Activated CD4-positive, alpha-beta T cell treated with anti-CD3 and anti-CD28 coated beads for 36 hours (primary cell): ENCODE data around the gene TSKU. TPM values are rescaled to one million over a fixed set of nuclear protein-coding genes. Genes with fewer than 3 reads are reported as not detected.
"Not testable (repeated sequence)": the region's sequence is repeated elsewhere in the genome, so short reads cannot be mapped to it uniquely, and the experiment has no call there.

Source experiments
- ATAC-seq: fragments of 200-7000 bp; cut with Tn5 transposase; one replicate; pipeline ENCODE4 v1.10.0; 2021; ENCODE audit warnings: mild to moderate bottlenecking, moderate library complexity
- CTCF ChIA-PET: fragments of 350-600 bp; sonication (Branson Sonifier 250); formaldehyde crosslinking; loops from one replicate; lab custom pipeline; 2021; ENCODE audit warnings: antibody characterized with exemption; lab: Charles Lee
- POLR2A ChIA-PET: fragments of 350-600 bp; sonication (Branson Sonifier 250); formaldehyde crosslinking; loops from one replicate; lab custom pipeline; 2021; ENCODE audit warnings: antibody characterized with exemption, inconsistent platforms; lab: Charles Lee
- DNase-seq: peaks from one replicate; pipeline ENCODE4 v3.0.0-alpha.2; 2020
- H3K27ac Mint-ChIP-seq: one replicate; pipeline ENCODE4 v1.8.0; 2021; ENCODE audit warnings: mixed read lengths
- H3K27me3 Mint-ChIP-seq: one replicate; pipeline ENCODE4 v1.8.0; 2021; ENCODE audit warnings: mixed read lengths
- H3K36me3 Mint-ChIP-seq: one replicate; pipeline ENCODE4 v1.8.0; 2021; ENCODE audit warnings: low read depth, mixed read lengths
- H3K4me1 Mint-ChIP-seq: one replicate; pipeline ENCODE4 v1.8.0; 2021; ENCODE audit warnings: mixed read lengths
- H3K4me3 Mint-ChIP-seq: one replicate; pipeline ENCODE4 v1.8.0; 2021; ENCODE audit warnings: mild to moderate bottlenecking, moderate library complexity, mixed read lengths
- H3K9me3 Mint-ChIP-seq: one replicate; pipeline ENCODE4 v1.8.0; 2021; ENCODE audit warnings: low read depth, mixed read lengths
- intact Hi-C, 2 experiments: fragments of 100-400 bp; cut with DNase I in 1 of 2; cut with micrococcal nuclease in 1 of 2; formaldehyde crosslinking; loops; one replicate each; pipeline versions ENCODE4 v1.14.2 to v1.15.1; 2022 to 2024; cut with DNase I, micrococcal nuclease
- total RNA-seq, 2 experiments: library from RNA; stranded (reverse); gene quantifications; one replicate each; pipeline ENCODE4 v1.2.3, GENCODE V29; 2021

TSKU gene
- total RNA-seq, 2 experiments from 2014 or later: 8.0 to 8.3 TPM

GRCh38 chr11:76790251-76790650 is 7.1 kb downstream of the TSKU start:
- H3K9me3 Mint-ChIP-seq: no peaks in the 10 kb centered on the region
- ATAC-seq (no peak), DNase-seq (no peak)
- no peak overlapping the region for H3K4me3 Mint-ChIP-seq
- ChIA-PET CTCF (no interaction called here), POLR2A (no interaction called here)
- intact Hi-C loops: no loop called here
- peaks cover under 1% of the 10 kb centered on the region for H3K4me1 Mint-ChIP-seq
- H3K36me3 Mint-ChIP-seq: no peaks in the 10 kb centered on the region
- H3K27ac Mint-ChIP-seq: no peak overlapping the region
- H3K27me3 Mint-ChIP-seq: peaks cover 11% of the 10 kb centered on the region

GRCh38 chr11:76791002-76791770 is 8.0 kb downstream of the TSKU start:
- H3K36me3 Mint-ChIP-seq, ATAC-seq, H3K27ac Mint-ChIP-seq, intact Hi-C loops, H3K27me3 Mint-ChIP-seq, DNase-seq, H3K4me1 Mint-ChIP-seq, POLR2A ChIA-PET, H3K4me3 Mint-ChIP-seq, H3K9me3 Mint-ChIP-seq: not testable (repeated sequence)
- CTCF ChIA-PET: interaction anchor here (0.6 to 0.7 kb wide), 2 partner anchors 56 to 579 kb away, joined by 3 read pairs; no protein-coding TSS in a partner anchor

- ATAC-seq (no peak), DNase-seq (no peak)
- POLR2A ChIA-PET: no interaction called here
- intact Hi-C loops: no loop called here
- H3K36me3 Mint-ChIP-seq: no peaks in the 10 kb centered on the region
- CTCF ChIA-PET: interaction anchor here (0.6 to 0.7 kb wide), 4 partner anchors 57 to 739 kb away, joined by 3 to 4 read pairs (median 3); no protein-coding TSS in a partner anchor
- H3K4me3 Mint-ChIP-seq: no peak overlapping the region
- no peak overlapping the region for H3K27ac Mint-ChIP-seq
- no peaks in the 10 kb centered on the region for H3K27me3 Mint-ChIP-seq
- H3K4me1 Mint-ChIP-seq: no peaks in the 10 kb centered on the region
- no peaks in the 10 kb centered on the region for H3K9me3 Mint-ChIP-seq
Observed at GRCh38 chr11:76791861-76792260, 8.7 kb downstream of the TSKU start.

GRCh38 chr11:76792505-76793264 is 9.5 kb downstream of the TSKU start:
- intact Hi-C loops: no loop called here
- H3K4me1 Mint-ChIP-seq: no peaks in the 10 kb centered on the region
- no peaks in the 10 kb centered on the region for H3K9me3 Mint-ChIP-seq
- H3K27me3 Mint-ChIP-seq: no peaks in the 10 kb centered on the region
- ChIA-PET POLR2A (no interaction called here), CTCF (interaction anchor here (0.6 to 0.7 kb wide), 3 partner anchors 95 to 740 kb away, joined by 3 to 5 read pairs (median 4); no protein-coding TSS in a partner anchor)
- no peak overlapping the region for H3K27ac Mint-ChIP-seq
- DNase-seq: no peak
- no peak for ATAC-seq
- no peak overlapping the region for H3K4me3 Mint-ChIP-seq
- no peaks in the 10 kb centered on the region for H3K36me3 Mint-ChIP-seq

- DNase-seq (no peak), ATAC-seq (no peak)
- H3K27ac Mint-ChIP-seq: no peak overlapping the region
- no peaks in the 10 kb centered on the region for H3K9me3 Mint-ChIP-seq
- no peaks in the 10 kb centered on the region for H3K4me1 Mint-ChIP-seq
- intact Hi-C loops: no loop called here
- no peaks in the 10 kb centered on the region for H3K36me3 Mint-ChIP-seq
- H3K27me3 Mint-ChIP-seq: no peaks in the 10 kb centered on the region
- no peak overlapping the region for H3K4me3 Mint-ChIP-seq
- POLR2A ChIA-PET: no interaction called here
- CTCF ChIA-PET: no interaction called here
Observed at GRCh38 chr11:76793391-76794291, 10.5 kb downstream of the TSKU start.

GRCh38 chr11:76794371-76795289 is 11.5 kb downstream of the TSKU start:
- H3K4me3 Mint-ChIP-seq: no peak overlapping the region
- no peak overlapping the region for H3K27ac Mint-ChIP-seq
- H3K36me3 Mint-ChIP-seq: no peaks in the 10 kb centered on the region
- H3K9me3 Mint-ChIP-seq: no peaks in the 10 kb centered on the region
- CTCF ChIA-PET: no interaction called here
- DNase-seq (no peak), ATAC-seq (no peak)
- H3K4me1 Mint-ChIP-seq: peaks cover 5% of the 10 kb centered on the region
- POLR2A ChIA-PET: no interaction called here
- intact Hi-C loops: no loop called here
- no peaks in the 10 kb centered on the region for H3K27me3 Mint-ChIP-seq

- peaks cover 7% of the 10 kb centered on the region for H3K4me1 Mint-ChIP-seq
- ATAC-seq (no peak), DNase-seq (no peak)
- H3K27me3 Mint-ChIP-seq: no peaks in the 10 kb centered on the region
- no peaks in the 10 kb centered on the region for H3K9me3 Mint-ChIP-seq
- ChIA-PET POLR2A (no interaction called here), CTCF (no interaction called here)
- no peak overlapping the region for H3K27ac Mint-ChIP-seq
- H3K36me3 Mint-ChIP-seq: no peaks in the 10 kb centered on the region
- no peak overlapping the region for H3K4me3 Mint-ChIP-seq
- intact Hi-C loops: no loop called here
Observed at GRCh38 chr11:76795290-76795935, 12.3 kb downstream of the TSKU start.

- Mint-ChIP-seq H3K4me1 (peaks cover 7% of the 10 kb centered on the region), H3K9me3 (no peaks in the 10 kb centered on the region), H3K36me3 (no peaks in the 10 kb centered on the region), H3K4me3 (no peak overlapping the region), H3K27me3 (no peaks in the 10 kb centered on the region), H3K27ac (no peak overlapping the region)
- CTCF ChIA-PET: interaction anchor here (0.6 kb wide), 1 partner anchor 62 kb away, joined by 3 read pairs; no protein-coding TSS in a partner anchor
- POLR2A ChIA-PET: no interaction called here
- DNase-seq (no peak), ATAC-seq (no peak)
- intact Hi-C loops: no loop called here
Observed at GRCh38 chr11:76795936-76796441, 12.8 kb downstream of the TSKU start.

GRCh38 chr11:76796511-76797198 is 13.5 kb downstream of the TSKU start:
- no peak overlapping the region for H3K27ac Mint-ChIP-seq
- no peak overlapping the region for H3K4me3 Mint-ChIP-seq
- ChIA-PET POLR2A (no interaction called here), CTCF (interaction anchor here (0.6 kb wide), 1 partner anchor 63 kb away, joined by 3 read pairs; no protein-coding TSS in a partner anchor)
- H3K9me3 Mint-ChIP-seq: no peaks in the 10 kb centered on the region
- H3K4me1 Mint-ChIP-seq: peaks cover 7% of the 10 kb centered on the region
- ATAC-seq (no peak), DNase-seq (no peak)
- H3K36me3 Mint-ChIP-seq: no peaks in the 10 kb centered on the region
- H3K27me3 Mint-ChIP-seq: no peaks in the 10 kb centered on the region
- intact Hi-C loops: no loop called here
